NCI-H1436 treated with DMSO at 0.1 percent for 48 hours (cell line): ENCODE measurements around the gene RFX1.
"Not testable (repeated sequence)": the region's sequence is repeated elsewhere in the genome, so short reads cannot be mapped to it uniquely, and the experiment has no call there.

Source experiments
- DNase-seq: peaks from one replicate; lab custom pipeline; 2025; lab: John Stamatoyannopoulos, UW

The RFX1 gene

DNA sequence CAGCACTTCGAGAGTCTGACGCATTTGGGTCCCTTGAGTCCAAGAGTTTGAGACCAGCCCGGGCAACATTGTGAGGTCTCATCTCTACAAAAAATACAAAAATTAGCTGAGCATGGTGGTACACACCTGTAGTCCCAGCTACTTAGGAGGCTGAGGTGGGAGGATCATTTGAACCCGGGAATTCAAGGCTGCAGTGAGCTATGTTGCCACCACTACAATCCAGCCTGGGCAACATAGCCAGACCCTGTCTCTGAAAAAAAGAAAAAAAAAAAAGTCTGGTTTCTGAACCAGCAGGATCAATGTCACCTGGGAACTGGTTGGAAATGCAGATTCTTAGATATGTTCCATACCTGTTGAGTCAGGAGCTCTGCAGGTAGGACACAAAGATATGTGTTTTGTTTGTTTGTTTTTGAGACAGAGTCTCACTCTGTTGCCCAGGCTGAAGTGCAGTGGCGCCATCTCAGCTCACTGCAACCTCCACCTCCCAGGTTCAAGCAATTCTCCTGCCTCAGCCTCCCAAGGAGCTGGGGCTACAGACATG lies 20.6 kb upstream of the RFX1 start:
- not testable (repeated sequence) for DNase-seq

DNA sequence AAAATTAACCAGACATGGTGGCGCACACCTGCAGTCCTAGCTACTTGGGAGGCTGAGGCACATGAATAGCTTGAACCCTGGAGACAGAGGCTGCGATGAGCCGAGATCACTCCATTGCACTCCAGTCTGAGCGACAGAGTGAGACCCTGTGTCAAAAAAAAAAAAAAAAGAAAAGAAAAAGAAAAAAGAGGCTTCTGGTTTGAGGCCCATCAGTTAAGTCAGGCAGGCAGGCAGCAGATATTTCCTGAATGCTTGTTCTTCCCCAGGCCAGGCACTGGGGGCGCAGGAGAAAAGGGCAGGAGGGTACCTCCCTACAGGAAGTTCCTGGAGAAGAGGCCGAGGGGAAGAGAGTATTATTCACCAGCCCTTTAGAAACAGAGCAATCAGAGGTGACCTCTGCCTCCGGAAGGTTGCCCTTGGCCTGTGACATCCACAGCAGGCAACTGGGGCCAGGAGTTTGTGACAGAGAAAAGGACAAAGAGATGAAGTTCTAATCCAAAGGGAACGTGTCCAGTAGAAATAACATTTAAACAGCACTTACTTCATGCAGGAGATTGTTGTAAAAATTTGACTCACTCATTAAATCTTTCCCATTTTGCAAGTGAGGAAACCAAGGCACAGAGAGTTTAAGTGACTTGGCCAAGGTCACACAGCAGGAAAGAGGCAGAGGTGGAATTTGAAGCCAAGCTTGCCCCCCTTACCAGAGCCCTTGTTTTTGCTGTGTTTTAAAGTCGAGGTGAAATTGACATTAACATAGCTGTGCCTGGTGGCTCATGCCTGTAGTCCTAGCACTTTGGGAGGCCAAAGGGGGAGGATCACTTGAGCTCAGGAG lies 17.5 kb upstream of the RFX1 start:
- peak; percentile 8 for DNase-seq

- no peak for DNase-seq
Measured at GRCh38 chr19:14022469-14022868, 16.3 kb upstream of the RFX1 start.

DNA sequence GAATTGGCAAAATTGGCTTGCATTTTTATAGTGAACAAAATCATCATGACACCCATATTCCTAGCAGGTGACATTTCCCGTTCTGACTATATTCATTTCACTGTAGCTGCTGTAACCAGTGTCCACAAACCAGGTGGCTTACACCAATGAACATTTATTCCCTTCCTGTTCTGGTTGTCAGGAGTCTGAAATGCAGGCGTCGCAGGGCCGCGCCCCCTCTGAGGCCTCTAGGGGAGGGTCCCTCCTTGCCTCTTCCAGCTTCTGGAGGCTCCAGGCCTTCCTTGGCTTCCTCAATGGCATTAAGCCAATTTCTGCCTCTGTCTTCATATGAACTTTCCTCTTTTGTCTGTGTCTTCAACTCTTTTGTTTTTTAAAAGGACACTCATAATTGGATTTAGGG lies 15.4 kb upstream of the RFX1 start:
- no peak for DNase-seq

- not testable (repeated sequence) for DNase-seq
Measured at GRCh38 chr19:14019739-14020138, 13.6 kb upstream of the RFX1 start.

DNA sequence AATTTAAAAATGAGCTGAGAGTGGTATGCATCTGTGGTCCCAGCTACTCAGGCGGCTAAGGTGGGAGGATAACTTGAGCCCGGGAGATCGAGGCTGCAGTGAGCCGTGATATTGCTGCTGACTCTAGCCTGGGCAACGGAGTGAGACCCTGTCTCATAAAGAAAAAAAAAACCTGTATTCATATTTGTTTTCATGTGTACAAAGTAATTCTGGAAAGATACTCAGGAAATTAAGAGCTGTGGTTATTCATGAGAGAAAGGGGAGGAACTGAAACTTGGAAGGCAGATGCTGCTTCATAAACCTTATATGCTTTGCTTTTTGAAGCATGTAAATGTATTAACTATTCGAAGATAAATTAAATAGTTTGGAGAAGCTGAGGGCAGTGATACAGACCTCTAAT lies 13.0 kb upstream of the RFX1 start:
- no peak for DNase-seq

GRCh38 chr19:14015524-14016035 lies 9.5 kb upstream of the RFX1 start:
- no peak for DNase-seq

DNA sequence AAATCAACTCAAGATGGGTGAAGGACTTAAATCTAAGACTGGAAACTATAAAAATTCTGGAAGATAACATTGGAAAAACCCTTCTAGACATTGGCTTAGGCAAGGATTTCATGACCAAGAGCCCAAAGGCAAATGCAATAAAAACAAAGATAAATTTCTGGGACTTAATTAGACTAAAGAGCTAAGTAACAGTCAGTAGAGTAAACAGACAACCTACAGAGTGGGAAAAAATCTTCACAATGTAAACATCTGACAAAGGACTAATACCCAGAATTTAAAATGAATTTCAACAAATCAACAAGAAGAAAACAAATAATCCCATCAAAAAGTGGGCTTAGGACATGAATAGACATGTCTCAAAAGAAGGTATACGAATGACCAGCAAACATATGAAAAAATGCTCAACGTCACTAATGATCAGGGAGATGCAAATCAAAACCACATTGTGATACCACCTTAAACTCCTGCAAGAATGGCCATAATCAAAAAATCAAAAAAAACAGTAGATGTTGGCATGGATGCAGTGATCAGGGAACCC lies 6.3 kb upstream of the RFX1 start:
- DNase-seq = no peak

DNA sequence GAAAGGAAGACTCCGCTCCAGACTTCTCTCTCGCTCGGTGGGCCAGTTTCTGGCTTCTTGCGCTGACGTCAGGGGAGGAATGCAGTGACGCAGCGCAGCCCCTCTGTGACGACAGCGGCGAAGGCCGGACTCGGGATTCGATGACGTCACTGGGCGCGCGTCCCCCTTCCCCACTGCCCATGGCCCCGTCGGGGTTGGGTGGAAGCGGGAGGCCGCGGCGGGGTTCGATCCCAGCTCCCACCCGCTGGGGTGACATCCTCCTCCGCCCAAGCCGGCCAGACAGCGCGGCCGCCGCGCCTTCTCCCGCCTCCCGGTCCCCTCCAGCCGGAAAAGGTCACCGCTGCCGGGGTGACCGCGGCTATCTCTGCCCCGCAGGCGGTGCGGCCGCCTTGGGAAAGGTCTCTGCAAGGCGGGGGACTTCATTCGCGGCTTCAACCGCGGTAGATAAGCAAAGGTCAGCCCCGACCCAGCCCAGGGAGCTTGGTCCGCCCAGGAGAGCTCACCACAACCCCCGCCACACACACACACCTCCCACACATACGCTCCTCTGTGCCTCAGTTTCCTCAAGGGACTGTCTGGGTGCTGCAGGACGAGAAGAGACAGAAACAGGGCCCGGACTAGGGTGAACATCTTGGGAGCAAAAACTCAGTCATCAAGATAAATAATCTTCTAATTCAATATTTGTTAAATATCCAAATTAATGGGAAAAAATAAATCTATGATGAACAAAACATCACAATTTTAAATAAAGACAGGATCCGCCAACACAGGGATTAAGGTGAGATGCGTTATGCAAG lies 844 bp upstream of the RFX1 start:
- no peak for DNase-seq

- no peak for DNase-seq
Measured at GRCh38 chr19:14005349-14006084, 603 bp downstream of the RFX1 start.

DNA sequence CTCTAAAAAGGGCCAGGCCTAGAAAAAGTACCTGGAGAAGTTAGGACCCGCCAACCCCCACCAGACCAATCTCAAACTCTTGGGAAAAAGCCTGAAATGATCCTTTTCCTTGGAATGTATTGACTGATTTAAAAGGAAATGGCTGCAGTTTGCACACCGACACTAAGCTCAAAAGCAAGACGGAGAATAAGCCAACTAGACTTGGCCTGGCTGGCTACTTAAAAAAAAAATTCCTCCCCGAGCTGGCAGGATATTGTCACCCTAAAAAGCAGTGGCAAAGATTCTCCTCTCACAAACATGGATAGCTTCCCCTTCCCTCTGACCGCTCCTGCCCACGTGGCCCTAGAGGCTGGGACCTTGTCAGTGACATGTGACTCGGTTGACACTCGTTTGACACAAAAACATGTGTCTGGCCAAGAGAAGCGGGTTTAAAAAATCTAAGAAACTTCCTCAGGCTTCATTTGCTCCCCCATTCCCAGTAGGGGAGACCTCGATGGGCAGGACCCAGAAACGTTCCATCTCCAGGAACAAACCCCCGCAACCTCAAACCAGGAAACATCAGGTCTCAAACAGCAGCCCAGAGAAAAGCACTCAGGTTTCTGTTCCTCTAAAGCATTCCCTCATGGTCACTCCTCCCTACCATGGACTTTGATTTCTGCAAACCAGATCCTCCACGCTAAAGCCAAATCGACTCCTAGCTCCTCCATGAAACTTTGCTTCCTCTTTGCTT lies 1.3 kb downstream of the RFX1 start:
- DNase-seq = no peak

- no peak for DNase-seq
Measured at GRCh38 chr19:14003251-14004055, 2.7 kb downstream of the RFX1 start.

DNA sequence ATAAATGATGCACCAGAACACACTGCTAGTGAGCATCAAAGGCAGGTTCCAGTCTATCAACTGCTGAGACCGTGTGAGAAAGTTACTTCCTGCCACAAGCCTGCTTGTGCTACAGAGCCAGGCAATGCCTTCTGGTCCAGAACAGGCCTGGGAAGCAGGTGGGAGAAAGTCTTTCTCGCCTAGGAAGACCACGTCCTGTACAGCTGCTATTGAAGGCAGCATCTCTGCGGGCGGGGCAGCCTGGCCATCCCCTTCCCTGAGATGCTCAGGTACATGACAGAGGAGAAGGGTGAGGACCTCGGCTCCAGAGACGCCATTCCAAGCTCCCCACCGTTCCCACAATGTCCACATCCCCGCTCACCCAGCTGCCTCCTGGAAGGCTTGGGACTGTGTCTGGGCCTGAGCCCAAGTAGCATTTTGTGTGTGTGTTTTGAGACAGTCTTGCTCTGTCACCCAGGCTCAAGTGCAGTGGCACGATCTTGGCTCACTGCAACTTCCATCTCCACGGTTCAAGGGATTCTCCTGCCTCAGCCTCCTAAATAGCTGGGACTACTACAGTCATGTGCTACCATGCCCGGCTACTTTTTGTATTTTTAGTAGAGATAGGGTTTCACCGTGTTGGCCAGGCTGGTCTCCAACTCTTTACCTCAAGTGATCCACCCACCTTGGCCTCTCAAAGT lies 3.4 kb downstream of the RFX1 start:
- no peak for DNase-seq

DNA sequence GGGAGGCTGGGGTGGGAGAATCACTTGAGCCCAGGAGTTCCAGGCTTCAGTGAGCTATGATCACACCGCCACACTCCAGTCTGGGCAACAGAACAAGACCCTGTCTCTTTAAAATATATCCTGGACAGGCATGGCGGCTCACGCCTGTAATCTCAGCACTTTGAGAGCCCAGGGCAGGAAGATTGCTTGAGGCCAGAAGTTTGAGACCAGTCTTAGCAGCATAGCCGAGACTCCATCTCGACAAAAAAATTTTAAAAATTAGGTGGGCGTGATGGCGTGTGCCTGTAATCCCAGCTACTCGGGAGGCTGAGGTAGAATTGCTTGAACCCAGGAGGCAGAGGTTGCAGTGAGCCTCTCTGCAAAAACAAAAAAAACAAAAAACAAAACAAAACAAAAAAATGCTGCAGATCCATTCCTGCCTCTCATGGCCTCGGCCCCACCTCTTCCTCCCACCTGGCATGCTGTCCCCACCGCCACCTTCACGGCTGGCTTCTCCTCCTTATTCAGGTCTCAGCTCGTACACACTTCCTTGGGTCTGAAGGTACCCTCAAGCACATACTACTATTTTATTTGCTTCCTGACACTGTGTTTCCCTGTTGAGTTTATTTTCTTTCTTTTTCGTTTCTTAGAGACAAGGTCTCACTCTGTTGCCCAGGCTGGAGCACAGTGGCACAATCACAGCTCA lies 5.3 kb downstream of the RFX1 start:
- no peak for DNase-seq

GRCh38 chr19:13999085-13999484 lies 7.0 kb downstream of the RFX1 start:
- DNase-seq = no peak

DNA sequence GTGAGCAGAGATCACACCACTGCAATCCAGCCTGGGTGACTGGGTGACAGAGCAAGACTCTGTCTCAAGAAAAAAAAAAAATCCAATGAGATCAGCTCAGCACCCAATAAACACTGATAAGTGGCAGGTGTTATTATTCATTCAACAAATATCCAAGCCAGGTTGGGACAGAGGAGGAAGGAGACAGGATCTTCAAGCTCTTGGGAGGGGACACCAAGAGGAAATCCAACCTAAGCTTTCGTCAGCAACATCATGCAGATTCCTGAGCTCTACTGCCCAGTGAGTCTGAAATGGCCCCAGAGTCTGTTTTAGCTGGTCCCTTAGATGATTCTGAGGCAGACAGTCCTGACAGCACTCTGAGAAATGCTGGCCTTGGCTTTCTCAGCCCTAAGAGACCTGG lies 7.7 kb downstream of the RFX1 start:
- DNase-seq = no peak

GRCh38 chr19:13997631-13997962 lies 8.5 kb downstream of the RFX1 start:
- no peak for DNase-seq

DNA sequence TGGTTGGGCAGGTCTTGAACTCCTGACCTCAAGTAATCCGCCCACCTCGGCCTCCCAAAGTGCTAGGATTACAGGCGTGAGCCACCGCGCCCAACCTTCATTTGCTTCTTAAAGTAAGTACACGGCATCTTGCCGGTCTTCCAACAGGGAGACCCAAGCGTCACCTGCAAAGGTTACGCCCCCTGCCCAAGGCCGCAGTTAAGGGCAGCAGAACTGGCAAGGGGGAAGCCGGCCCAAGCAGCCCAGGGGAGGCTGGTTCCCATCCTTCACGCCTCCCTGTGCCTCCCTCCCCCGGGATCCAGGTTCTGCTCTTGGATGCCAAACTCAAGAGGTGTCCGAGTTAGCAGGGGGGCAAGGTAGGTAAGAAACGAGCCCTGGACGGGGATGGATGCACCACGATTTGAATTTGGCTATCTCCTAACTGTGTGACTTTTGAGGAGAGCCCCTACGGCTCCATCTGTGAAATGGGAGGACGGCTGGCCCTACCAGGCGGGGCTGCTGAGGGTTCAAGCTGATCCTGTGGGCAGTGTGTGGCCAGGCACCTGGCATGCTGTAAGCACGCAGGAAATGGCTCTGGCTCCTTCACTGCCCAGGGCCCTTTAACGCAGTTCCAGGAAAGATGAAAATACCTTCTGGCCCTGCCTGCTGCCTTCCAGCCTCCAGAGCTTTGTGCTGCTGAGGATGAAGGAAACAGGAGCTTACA lies 9.0 kb downstream of the RFX1 start:
- DNase-seq = no peak
